Kidney glomerular epithelial cell (primary cell): ENCODE measurements around the gene EGFL8.
"Not testable (repeated sequence)": the region's sequence is repeated elsewhere in the genome, so short reads cannot be mapped to it uniquely, and the experiment has no call there.

Experiments used
- DNase-seq: peaks from one replicate; lab custom pipeline; 2025; lab: John Stamatoyannopoulos, UW

Gene EGFL8

DNA sequence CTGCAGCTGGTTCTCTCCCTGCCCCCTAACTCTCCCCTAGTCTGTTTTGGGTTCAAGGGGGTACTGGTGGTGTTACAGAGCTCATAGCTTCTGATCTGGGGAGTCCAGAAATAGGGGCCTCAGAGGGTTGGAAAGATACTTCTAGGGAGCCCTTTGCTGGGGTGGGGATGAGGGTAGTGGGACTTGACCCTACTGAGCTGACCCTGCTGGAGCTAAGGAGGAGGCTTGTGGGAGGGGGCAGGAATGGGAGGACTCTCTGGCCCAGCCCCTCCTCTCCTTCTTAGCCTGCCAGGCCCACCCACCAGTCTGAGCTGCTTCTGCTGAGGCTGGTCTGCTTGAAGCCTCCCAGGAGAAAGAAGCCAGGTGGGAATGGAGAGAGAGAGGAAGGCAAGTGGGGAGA, at the start of gene EGFL8:
TSS of gene EGFL8 (plus strand) at position 301 of the 400 bp plus-strand sequence. CDS start 1,571 bp downstream, outside the sequence.
- DNase-seq: no peak

- no peak for DNase-seq
Observed at GRCh38 chr6:32114796-32115195, 49.6 kb upstream of the EGFL8 start.

DNA sequence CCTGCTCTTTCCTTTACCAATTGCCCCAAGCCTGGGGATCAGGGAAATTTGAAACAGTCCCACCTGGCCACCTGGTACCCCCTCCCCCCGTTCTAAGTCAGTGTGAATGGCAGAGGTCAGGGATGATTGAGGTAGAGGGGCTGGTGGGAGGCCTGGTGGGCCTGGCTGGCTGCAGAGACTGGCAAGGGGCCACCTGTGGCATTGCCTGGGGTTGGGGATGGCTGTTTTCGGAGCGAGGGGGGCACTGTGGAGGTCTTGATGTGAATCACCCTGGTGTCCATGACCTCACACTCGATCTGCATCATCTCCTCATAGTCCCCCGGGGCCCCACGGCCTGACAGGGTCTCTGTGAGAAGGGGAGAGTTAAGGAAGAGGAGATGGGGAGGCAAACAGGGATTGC, 48.8 kb upstream of the EGFL8 start:
- no peak for DNase-seq

GRCh38 chr6:32116674-32117073, 47.7 kb upstream of the EGFL8 start:
- DNase-seq: no peak

DNA sequence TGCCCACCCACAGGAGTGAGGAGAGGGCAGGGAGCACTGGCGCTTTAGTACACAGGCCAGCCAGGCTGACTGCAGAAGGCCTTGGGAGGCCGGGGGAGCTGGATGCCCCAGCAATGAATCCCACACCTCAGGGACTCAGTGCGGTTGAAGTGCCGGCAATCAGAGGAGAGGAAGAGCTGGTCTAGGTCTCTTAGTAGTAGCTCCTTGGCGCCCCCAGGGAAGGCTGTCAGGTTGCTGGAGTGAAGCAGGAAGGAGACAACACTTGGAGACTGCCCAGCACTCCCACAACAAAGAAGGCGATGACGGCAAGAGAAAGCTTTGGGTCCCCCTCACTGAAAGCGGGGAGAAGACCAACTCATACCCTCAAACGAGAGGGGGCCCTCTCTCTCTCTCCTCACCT, 46.9 kb upstream of the EGFL8 start:
- no peak for DNase-seq

DNA sequence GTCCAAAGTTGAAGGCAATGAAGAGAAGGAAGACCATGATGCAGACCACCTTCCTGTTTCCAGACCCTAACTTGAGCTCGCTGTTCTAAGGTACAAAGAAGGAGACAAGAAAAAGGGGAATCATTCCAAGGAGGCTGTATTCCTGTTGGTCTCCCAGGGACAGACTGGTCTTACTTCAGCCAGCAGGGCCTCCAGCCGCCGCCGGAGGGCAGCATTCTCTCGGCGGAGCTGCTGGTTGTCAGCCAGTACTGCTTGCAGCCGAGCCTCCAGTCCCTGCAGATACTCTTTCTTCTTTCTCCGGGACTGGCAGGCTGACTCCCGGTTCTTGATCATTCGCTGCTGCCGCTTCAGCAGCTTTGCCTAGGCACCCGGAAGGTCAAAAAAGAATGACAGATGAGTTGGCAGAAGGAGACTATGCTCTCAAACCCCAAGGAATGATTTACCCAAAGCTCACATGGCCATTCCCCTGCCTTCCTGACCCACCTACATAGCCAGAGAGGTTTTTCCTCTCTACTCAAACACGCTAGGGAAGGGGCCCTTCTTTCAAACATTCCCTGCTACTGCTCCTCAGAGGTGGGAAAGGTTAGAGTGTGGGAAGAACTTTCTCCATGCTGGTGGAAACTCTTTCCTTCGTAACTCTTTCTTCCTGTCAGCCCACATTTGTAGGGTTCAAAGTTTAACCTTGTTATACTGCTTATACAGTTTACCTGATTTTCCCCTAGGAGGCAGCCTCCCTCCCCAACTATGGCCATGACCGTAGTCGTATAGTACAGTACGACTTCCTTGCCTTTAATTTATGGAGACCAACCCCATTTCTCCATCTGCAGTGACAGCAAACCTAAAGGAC, 45.4 kb upstream of the EGFL8 start:
- DNase-seq: peak; percentile 49

DNA sequence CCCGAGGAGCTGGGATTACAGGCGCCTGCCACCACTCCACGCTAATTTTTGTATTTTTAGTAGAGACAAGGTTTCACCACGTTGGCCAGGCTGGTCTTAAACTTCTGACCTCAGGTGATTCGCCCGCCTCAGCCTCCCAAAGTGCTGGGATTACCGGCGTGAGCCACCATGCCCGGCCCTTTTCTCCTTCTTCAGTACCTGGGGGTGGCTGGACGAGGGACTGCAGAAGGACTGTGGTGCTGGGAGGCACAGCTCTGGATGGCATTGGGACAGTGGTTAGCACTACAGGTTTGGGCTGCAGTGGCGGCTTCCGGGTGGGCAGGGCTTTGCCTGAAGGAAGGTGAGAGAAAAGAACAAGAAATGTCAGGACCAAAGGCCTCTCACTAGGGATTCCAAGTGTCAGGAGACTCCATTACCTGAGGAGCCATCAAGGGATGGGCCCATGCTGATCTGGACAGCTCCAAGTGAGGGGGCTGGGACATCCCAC, 43.8 kb upstream of the EGFL8 start:
- DNase-seq: no peak

- DNase-seq: no peak
Observed at GRCh38 chr6:32123681-32124080, 40.7 kb upstream of the EGFL8 start.

- DNase-seq: no peak
Observed at GRCh38 chr6:32126880-32127279, 37.5 kb upstream of the EGFL8 start.

DNA sequence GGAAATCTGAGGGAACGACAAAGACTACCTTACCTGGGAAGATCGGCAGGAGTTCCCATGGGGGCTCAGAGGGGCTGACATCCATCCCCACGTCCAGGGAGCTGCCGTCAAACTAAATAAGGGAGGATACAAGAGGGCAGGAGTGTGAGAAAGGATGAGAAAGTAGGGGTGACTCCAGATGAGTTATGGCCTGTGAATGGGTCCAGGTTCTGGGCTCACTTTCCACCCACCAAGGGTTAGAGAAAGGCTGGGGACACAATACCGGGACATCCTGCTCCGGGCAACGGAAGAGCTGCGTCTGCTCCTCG, 37.0 kb upstream of the EGFL8 start:
- no peak for DNase-seq

GRCh38 chr6:32127717-32128592, 36.4 kb upstream of the EGFL8 start, which contains the start of gene ATF6B:
Gene ATF6B (minus strand): TSS chr6:32128246. CDS start chr6:32128207, 39 bp downstream.
- peak; percentile 100 for DNase-seq

DNA sequence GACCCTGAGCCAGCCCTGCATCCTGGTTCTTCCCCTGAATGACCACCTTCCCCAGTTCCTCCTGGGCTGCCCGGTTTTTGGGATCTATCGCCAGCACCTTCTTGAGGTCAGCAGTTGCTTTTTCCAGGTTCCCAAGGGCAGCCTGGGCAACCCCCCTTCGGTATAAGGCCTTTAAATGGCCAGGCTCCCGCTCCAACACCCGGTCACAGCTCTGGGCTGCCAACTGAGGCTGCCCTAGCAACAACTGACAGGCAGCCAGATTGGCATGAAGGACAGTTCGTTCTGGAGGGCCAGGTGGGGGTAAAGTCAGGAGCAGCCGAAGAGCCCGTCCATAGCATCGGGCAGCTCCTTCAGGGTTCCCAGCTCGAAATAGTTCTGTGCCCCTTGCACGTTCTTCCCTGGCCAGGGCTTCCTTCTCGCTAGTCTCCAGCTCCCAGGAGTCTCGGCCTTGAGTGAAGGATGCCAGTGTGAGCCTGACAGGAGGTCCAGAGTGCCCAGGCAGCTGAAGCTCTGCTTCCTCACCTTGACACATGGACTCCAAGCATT, 35.6 kb upstream of the EGFL8 start:
- DNase-seq: no peak

DNA sequence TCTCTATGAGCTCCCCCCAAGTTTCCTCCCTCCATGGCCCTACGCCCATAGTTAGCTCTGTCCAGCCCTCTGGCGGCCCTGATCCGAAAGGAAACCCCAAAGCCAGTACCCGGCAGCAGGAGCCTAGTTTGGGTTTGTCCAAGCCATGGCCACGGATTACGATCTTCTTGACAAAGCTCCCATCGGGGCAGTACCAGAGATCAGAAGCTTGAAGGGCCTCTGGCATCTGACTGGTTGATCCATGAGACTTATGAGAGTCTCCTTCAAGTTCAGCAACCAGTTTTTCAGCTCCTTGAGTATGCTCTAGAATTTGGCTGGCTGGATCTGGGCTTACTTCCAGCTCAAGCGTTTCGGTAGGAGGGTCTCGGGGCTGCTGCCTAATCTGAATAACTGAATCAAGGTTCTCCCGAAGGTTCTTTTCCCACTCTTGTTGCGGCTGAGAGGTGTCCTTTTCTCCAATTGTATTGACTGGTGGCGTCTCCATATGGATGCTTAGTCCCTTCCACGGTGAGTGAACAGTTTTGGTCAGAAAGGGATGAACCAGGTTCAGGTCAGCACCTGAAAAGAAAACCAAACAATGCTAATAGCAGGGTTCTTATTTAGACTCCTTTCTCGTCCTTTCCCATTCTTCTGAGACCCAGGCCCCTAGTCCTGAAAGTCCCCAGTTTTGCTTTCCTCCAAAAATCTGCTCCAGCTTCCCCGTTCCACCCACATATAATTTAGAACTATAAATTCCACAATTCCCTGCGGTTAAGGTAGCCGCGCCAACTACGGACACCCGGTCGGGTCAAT, 34.9 kb upstream of the EGFL8 start:
- DNase-seq: no peak

- DNase-seq: no peak
Observed at GRCh38 chr6:32131439-32131948, 32.9 kb upstream of the EGFL8 start.

DNA sequence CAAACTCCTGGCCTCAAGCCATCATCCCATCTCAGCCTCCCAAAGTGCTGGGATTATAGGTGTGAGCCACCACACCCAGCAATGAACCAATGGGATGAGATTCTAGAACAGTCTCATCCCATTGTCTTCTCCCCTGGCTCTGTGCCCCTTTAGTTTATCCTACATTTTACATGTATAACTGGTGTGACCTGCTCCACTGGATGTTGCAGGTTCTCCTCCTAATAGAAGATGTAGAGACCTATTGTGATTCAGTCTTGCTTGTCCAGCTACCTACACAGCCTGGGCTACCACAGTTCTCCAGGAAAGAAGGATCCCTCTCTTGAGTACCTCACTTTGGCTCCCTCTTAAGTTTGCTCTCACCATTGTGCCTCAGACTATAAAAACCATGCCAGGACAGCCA, 32.3 kb upstream of the EGFL8 start:
- DNase-seq: no peak

- no peak for DNase-seq
Observed at GRCh38 chr6:32133786-32134185, 30.6 kb upstream of the EGFL8 start.

GRCh38 chr6:32137454-32137853, 26.9 kb upstream of the EGFL8 start:
- DNase-seq: no peak

GRCh38 chr6:32139590-32139989, 24.8 kb upstream of the EGFL8 start:
- DNase-seq: no peak

DNA sequence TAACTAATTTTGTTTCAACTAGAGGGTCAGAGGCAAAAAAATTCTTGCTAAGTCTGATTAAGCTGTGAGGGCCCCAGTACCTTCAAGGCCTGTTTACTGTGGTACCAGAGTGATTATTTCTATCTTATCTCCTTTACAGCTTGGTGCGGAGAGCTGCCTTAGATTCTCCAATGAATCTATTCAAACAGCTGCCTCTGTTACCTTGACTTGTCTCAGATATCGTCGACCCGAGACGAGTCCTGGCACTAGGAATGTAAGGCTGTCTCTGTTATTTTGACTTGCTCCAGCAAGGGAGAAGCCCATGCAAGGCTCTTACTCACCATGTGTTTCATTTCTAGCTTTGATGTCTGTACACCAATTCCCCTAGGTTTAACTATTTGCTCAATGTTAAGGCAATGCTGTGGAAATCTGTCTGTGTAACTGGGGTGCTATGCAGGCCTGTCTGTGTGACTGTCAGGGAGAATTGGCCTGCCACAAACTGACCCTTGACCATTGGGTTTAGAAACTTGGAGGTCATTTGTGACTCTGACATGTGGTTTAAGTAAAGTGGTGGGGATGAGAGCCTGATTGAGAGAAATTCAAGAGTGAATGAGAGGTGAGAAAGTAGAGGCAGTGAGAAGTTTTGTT, 23.9 kb upstream of the EGFL8 start:
- DNase-seq: no peak

- DNase-seq: not testable (repeated sequence)
Observed at GRCh38 chr6:32144238-32144637, 20.2 kb upstream of the EGFL8 start.

DNA sequence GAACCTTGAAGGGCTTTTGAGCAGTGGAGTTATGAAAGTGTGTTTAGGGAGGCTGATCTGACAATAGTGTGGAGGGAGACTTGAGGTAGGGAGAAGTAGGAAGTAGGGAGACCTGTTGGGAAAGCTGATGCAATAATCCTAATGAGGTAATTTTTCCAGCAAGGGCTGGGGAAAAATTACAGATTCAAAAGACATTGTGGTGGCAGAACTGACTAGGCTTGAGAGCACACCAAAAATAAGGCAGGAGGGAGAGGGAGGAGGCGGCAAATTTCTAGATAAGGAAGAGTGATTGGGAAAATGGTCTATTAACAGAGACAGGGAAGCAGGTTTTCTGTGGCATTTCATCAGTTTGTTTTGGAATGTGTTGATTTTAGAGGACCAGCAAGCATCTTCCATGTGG, 18.1 kb upstream of the EGFL8 start:
- DNase-seq: no peak
